SK-MEL-5 (cell line): ENCODE data around the gene ERC1. TPM values are rescaled to one million over a fixed set of nuclear protein-coding genes. Genes with fewer than 3 reads are reported as not detected.
A peak's percentile ranks its signal among the peaks of the same experiment; 100 is the strongest.
"Not testable (repeated sequence)": the region's sequence is repeated elsewhere in the genome, so short reads cannot be mapped to it uniquely, and the experiment has no call there.

Source experiments
- DNase-seq: peaks from one replicate; pipeline ENCODE4 v3.0.0-alpha.2; 2016; ENCODE audit warnings: low read depth, low spot score
- in situ Hi-C: cut with HindIII; loops from 2 replicates; pipeline ENCODE4 v1.10.0; 2016; ENCODE audit warnings: low sequenced_read_pairs, high pct_unique_total_duplicates, low pct_unique_long_range_greater_than_20kb
- total RNA-seq: library from RNA; depleted of rRNA; stranded (reverse); fragments of >200 nt; shearing (Covaris generic); gene quantifications from 2 replicates; pipeline ENCODE4 v1.2.3, GENCODE V29; 2014

The ERC1 gene
- total RNA-seq, 1 experiment from 2014 or later = 14.3 TPM

GRCh38 chr12:1188016-1188415 is 197.0 kb downstream of the ERC1 start:
- in situ Hi-C loops = no loop called here

DNA sequence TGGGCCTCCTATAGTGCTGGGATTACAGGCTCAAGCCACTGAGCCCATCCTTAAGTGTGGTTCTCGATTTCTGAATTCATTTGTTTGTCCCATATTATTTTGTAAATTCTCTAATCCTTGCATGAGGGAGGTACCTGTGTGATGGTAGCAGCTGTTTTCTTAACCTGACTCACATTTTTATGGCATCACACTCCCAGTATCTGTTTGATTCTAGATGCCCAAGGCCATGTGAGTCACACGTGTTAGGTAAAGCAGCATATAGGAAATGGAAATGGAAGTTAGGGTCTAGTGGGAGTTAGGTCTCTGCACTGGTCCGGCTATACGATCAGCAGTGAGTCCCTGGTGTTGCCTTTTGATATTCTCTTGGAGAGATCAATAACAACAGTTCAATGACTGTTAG is 198.1 kb downstream of the ERC1 start:
- no peak for DNase-seq
- in situ Hi-C loops = no loop called here

More at GRCh38 chr12:1188016-1188415, 197.0 kb downstream of the ERC1 start:
- DNase-seq = no peak

GRCh38 chr12:1195513-1195912 is 204.5 kb downstream of the ERC1 start:
- in situ Hi-C loops = no loop called here
- no peak for DNase-seq

- no peak for DNase-seq
- in situ Hi-C loops = no loop called here
These were observed 206.4 kb downstream of the ERC1 start for GRCh38 chr12:1197264-1198018.

DNA sequence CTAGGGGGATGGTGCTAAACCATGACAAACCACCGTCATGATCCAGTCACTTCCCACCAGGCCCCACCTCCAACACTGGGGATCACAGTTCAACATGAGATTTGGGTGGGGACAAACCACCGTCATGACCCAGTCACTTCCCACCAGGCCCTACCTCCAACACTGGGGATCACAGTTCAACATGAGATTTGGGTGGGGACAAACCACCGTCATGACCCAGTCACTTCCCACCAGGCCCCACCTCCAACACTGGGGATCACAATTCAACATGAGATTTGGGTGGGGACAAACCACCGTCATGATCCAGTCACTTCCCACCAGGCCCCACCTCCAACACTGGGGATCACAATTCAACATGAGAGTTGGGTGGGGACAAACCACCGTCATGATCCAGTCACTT is 207.8 kb downstream of the ERC1 start:
- in situ Hi-C loops, DNase-seq: not testable (repeated sequence)

DNA sequence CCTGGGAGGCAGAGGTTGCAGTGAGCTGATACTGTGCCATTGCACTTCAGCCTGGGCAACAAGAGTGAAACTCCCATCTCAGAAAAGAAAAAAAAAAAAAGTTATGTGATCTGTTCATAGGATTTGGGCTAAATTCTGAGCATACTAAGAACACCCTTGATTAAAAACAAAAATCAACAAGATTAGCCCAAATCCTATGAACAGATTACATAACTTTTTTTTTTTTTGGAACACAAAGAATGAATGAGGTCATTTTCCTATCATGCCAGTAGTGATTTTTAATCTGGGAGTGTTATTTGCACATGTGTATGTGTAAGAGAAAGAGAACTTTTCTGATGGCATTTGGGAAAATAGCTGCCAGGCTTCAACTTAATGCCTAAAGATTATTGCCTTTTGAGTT is 208.7 kb downstream of the ERC1 start:
- in situ Hi-C loops = loop anchor here (25.0 kb wide), 1 partner anchor 87 kb away; no protein-coding TSS in a partner anchor
- no peak for DNase-seq

GRCh38 chr12:1201030-1201429 is 210.0 kb downstream of the ERC1 start:
- in situ Hi-C loops = loop anchor here (25.0 kb wide), 1 partner anchor 89 kb away; no protein-coding TSS in a partner anchor
- no peak for DNase-seq

- DNase-seq = no peak
- in situ Hi-C loops = loop anchor here (25.0 kb wide), 1 partner anchor 90 kb away; no protein-coding TSS in a partner anchor
These were observed 210.9 kb downstream of the ERC1 start for GRCh38 chr12:1201886-1202285.

GRCh38 chr12:1203735-1204019 is 212.7 kb downstream of the ERC1 start:
- in situ Hi-C loops = loop anchor here (25.0 kb wide), 1 partner anchor 91 kb away; no protein-coding TSS in a partner anchor
- no peak for DNase-seq

DNA sequence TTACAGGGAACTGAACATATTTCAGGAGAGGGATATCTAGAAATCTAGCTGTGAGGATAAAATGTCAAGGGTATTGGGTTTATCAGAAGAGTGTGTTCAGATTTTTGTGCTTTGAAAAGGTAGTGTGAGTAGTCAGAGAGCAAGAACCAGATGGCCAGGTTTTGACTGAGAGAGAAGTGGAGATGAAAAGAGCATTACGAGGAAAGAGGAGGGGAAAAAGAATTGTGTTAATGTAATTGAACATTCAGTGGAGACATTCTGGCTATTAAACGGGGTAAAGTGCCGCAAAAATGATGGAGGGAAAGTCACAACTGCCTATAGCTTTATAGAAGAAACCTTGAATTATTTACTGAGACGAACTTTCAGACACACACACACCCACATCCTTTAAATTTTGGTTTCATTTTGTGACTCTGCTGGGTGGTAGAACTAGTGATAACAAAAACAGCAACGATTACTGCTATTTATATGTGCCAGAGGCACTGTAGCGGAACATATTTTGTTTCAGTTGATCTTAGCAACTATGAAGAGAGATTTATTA is 213.6 kb downstream of the ERC1 start:
- in situ Hi-C loops = loop anchor here (25.0 kb wide), 1 partner anchor 92 kb away; no protein-coding TSS in a partner anchor
- peak; percentile 13 for DNase-seq

- DNase-seq = peak; percentile 7
- in situ Hi-C loops = loop anchor here (25.0 kb wide), 1 partner anchor 93 kb away; no protein-coding TSS in a partner anchor
These were observed 214.6 kb downstream of the ERC1 start for GRCh38 chr12:1205512-1206060.

GRCh38 chr12:1206118-1206734 is 215.2 kb downstream of the ERC1 start:
- no peak for DNase-seq

DNA sequence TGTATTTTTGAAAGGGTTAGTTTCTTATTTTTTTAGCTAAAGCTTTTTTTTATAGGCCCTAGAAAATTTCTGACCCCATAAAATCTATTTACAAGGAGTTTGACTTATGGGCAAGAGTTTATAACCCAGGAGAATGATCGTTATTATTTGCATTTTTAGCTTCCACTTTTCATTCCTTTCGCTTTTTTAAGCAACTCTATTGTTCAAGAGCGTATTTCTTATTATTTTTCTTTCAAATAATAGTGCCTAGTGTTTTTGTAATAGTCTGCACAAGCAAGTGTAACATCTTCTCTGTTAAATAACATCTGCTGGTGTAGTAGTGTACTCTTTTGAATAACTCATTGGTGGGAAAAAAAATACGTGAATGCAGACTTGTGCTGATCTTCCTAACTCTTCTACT is 216.3 kb downstream of the ERC1 start:
- in situ Hi-C loops = loop anchor here (25.0 kb wide), 1 partner anchor 95 kb away; no protein-coding TSS in a partner anchor
- DNase-seq = no peak

More at GRCh38 chr12:1206118-1206734, 215.2 kb downstream of the ERC1 start:
- in situ Hi-C loops = loop anchor here (25.0 kb wide), 1 partner anchor 94 kb away; no protein-coding TSS in a partner anchor

DNA sequence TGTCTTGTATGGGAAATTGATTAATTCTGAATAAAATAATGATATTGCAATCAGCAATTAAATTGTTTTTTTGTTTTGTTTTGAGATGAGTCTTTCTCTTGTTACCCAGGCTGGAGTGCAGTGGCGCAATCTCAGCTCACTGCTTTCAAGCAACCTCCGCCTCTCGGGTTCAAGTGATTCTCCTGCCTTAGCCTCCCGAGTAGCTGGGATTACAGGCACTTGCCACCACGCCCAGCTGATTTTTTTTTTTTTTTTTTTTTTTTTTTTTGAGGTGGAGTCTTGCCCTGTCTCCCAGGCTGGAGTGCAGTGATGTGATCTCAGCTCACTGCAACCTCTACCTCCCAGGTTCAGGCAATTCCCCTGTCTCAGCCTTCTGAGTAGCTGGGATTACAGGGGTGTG is 217.7 kb downstream of the ERC1 start:
- in situ Hi-C loops = loop anchor here (25.0 kb wide), 1 partner anchor 96 kb away; no protein-coding TSS in a partner anchor
- not testable (repeated sequence) for DNase-seq

DNA sequence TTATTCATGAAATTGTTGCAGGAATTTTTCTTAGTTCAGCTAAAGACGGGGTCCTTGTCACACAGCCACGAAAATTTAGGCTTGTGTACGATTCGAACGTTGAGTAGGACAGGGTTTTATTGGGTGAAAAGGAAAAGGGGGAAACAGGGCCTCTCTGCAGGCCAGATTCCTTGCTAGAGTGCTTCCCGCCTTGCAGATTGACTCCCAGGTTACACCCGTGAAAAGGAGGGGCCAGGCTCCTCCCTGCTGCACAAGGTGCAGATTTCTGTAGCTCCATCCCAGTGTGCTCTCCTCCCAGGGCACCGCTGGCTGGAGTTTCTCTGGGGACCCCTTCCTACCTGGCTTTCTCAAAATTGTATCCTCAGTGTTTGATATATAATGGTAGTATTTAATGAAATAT is 221.5 kb downstream of the ERC1 start:
- no peak for DNase-seq
- in situ Hi-C loops = loop anchor here (25.0 kb wide), 1 partner anchor 100 kb away; no protein-coding TSS in a partner anchor

DNA sequence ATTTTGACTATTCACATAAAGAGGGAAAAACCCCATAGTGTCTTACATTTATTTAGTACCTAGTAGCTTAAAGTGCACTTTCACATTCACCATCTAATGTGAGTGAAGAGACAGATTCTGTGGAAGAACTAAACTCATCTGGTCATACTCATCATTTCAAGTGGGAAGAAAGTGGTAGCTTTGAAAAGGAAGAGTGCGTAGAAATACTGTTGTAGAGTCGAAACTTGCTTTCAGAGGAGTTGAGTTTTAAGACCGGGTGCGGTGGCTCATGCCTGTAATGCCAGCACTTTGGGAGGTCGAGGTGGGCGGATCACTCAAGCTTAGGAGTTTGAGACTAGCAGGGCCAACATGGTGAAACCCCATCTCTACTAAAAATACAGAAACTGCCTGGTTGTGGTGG is 222.2 kb downstream of the ERC1 start:
- in situ Hi-C loops = loop anchor here (25.0 kb wide), 1 partner anchor 101 kb away; no protein-coding TSS in a partner anchor
- no peak for DNase-seq

GRCh38 chr12:1213618-1214205 is 222.7 kb downstream of the ERC1 start:
- in situ Hi-C loops = loop anchor here (25.0 kb wide), 1 partner anchor 101 kb away; no protein-coding TSS in a partner anchor
- no peak for DNase-seq
